Endodermal cell (in vitro differentiated cells): ENCODE results near the gene ZNF396. TPM values are rescaled to one million over a fixed set of nuclear protein-coding genes. Genes with fewer than 3 reads are reported as not detected.

ENCODE experiments used
- DNase-seq: peaks from one replicate; pipeline ENCODE4 v3.0.0-alpha.2; 2017
- H3K27ac ChIP-seq: 2 replicates; pipeline ENCODE4 v1.5.1; 2013; ENCODE audit warnings: mild to moderate bottlenecking, low read depth, low read length, moderate library complexity
- H3K27me3 ChIP-seq: 2 replicates; pipeline ENCODE4 v1.6.1; 2013; ENCODE audit warnings: mild to moderate bottlenecking, low read length, moderate library complexity; ENCODE audit not compliant: insufficient read depth, control insufficient read depth, poor library complexity, severe bottlenecking
- H3K36me3 ChIP-seq: 2 replicates; pipeline ENCODE4 v1.7.0; 2013; ENCODE audit warnings: mild to moderate bottlenecking, low read length, moderate library complexity; ENCODE audit not compliant: control insufficient read depth, insufficient read depth
- H3K4me1 ChIP-seq: one replicate; pipeline ENCODE4 v1.7.0; 2013; ENCODE audit warnings: low read length; ENCODE audit not compliant: control insufficient read depth, insufficient read depth
- H3K4me3 ChIP-seq: 2 replicates; pipeline ENCODE4 v1.5.1; 2013; ENCODE audit warnings: mild to moderate bottlenecking, low read length, moderate library complexity
- H3K9ac ChIP-seq: 2 replicates; pipeline ENCODE4 v1.6.1; 2013; ENCODE audit warnings: mild to moderate bottlenecking, low read length, moderate library complexity; ENCODE audit not compliant: poor library complexity, severe bottlenecking; ENCODE audit errors: extremely low read depth
- H3K9me3 ChIP-seq: 2 replicates; pipeline ENCODE4 v1.6.1; 2013; ENCODE audit warnings: mild to moderate bottlenecking, low read length, moderate library complexity; ENCODE audit not compliant: control insufficient read depth
- H3K27ac Mint-ChIP-seq: 2 replicates; pipeline ENCODE4 v1.8.0; 2020; ENCODE audit warnings: mixed read lengths
- H3K27me3 Mint-ChIP-seq: 2 replicates; pipeline ENCODE4 v1.8.0; 2021; ENCODE audit warnings: mild to moderate bottlenecking, mixed read lengths; ENCODE audit not compliant: insufficient read depth
- H3K36me3 Mint-ChIP-seq: 2 replicates; pipeline ENCODE4 v1.8.0; 2020; ENCODE audit warnings: low read depth, mixed read lengths
- H3K4me1 Mint-ChIP-seq: 2 replicates; pipeline ENCODE4 v1.8.0; 2020; ENCODE audit warnings: mixed read lengths
- H3K4me3 Mint-ChIP-seq: 2 replicates; pipeline ENCODE4 v1.8.0; 2020; ENCODE audit warnings: mild to moderate bottlenecking, moderate library complexity, mixed read lengths
- H3K9me3 Mint-ChIP-seq: 2 replicates; pipeline ENCODE4 v1.8.0; 2020; ENCODE audit warnings: mild to moderate bottlenecking, mixed read lengths
- CTCF ChIP-seq: fragments of 200-600 bp; sonication (generic); conservative IDR thresholded peaks from 2 replicates; pipeline ENCODE4 v1.5.0; 2021; ENCODE audit warnings: antibody characterized with exemption, mild to moderate bottlenecking
- WGBS, 2 experiments: methylation state at CpG; one replicate each; pipeline versions ENCODE4 v1.1.5 to v1.1.7; 2013; ENCODE audit warnings: missing lambda C conversion rate in 2 of 2, mixed read lengths in 1 of 2; ENCODE audit not compliant: insufficient coverage in 1 of 2, insufficient read length in 1 of 2; 5-methylcytosine and 5-hydroxymethylcytosine counted together
- total RNA-seq, 2 donors: library from RNA; stranded (reverse); fragmentation: NEBNext Ultra II Directional in 1 of 2; extraction: Animal tissue kit (Norgen Biotek cat#: 25700) in 1 of 2; gene quantifications; 2 replicates in 1 of 2; 3 replicates in 1 of 2; pipeline ENCODE4 v1.2.1, GENCODE V29; 2021

Gene ZNF396
- total RNA-seq, 2 donors from 2014 or later, result 5.4 to 8.5 TPM

- Histone ChIP-seq H3K4me3 (peak overlapping the region; percentile 87), H3K4me1 (peaks cover 3% of the 10 kb centered on the region), H3K9me3 (peaks cover 10% of the 10 kb centered on the region), H3K36me3 (no peaks in the 10 kb centered on the region), H3K27me3 (no peaks in the 10 kb centered on the region), H3K9ac (no peak overlapping the region), H3K27ac (no peak overlapping the region)
- Mint-ChIP-seq H3K36me3 (peaks cover 4% of the 10 kb centered on the region), H3K9me3 (peaks cover 14% of the 10 kb centered on the region), H3K4me1 (peaks cover 11% of the 10 kb centered on the region), H3K27ac (peak overlapping the region; percentile 50), H3K4me3 (peak overlapping the region; percentile 73), H3K27me3 (peaks cover 3% of the 10 kb centered on the region)
- DNase-seq, result no peak
- WGBS, 2 experiments, result 87 to 89% methylated on average over 7 to 12 of the region's 14 CpGs
- no peak for TF ChIP-seq CTCF
Measured at GRCh38 chr18:35377875-35378573, 887 bp upstream of the ZNF396 start.

- H3K4me3 Mint-ChIP-seq, result peak overlapping the region; percentile 73
- 13 to 27% methylated on average over 10 to 13 of the region's 13 CpGs for WGBS, 2 experiments
- H3K27ac ChIP-seq, result no peak overlapping the region
- peak; percentile 81 for DNase-seq
- peak; percentile 26 for TF ChIP-seq CTCF
- H3K9me3 Mint-ChIP-seq, result peaks cover 2% of the 10 kb centered on the region
- peaks cover 17% of the 10 kb centered on the region for H3K4me1 Mint-ChIP-seq
- H3K27me3 Mint-ChIP-seq, result peaks cover 3% of the 10 kb centered on the region
- peak overlapping the region; percentile 59 for H3K9ac ChIP-seq
- peaks cover 6% of the 10 kb centered on the region for H3K4me1 ChIP-seq
- peaks cover 5% of the 10 kb centered on the region for H3K36me3 Mint-ChIP-seq
- peak overlapping the region; percentile 87 for H3K4me3 ChIP-seq
- peak overlapping the region; percentile 79 for H3K27ac Mint-ChIP-seq
- no peaks in the 10 kb centered on the region for H3K9me3 ChIP-seq
- no peaks in the 10 kb centered on the region for H3K27me3 ChIP-seq
- no peaks in the 10 kb centered on the region for H3K36me3 ChIP-seq
Measured at GRCh38 chr18:35376393-35376741, 770 bp downstream of the ZNF396 start.

GRCh38 chr18:35374708-35375107, 2.4 kb downstream of the ZNF396 start:
- H3K4me3 Mint-ChIP-seq, result no peak overlapping the region
- no peaks in the 10 kb centered on the region for H3K9me3 Mint-ChIP-seq
- H3K4me1 Mint-ChIP-seq, result peaks cover 17% of the 10 kb centered on the region
- H3K27me3 Mint-ChIP-seq, result peaks cover 3% of the 10 kb centered on the region
- H3K36me3 ChIP-seq, result peaks cover 3% of the 10 kb centered on the region
- no peak for DNase-seq
- peaks cover 5% of the 10 kb centered on the region for H3K9me3 ChIP-seq
- no peak overlapping the region for H3K27ac Mint-ChIP-seq
- 96 to 100% methylated on average over 4 of the region's 4 CpGs for WGBS, 2 experiments
- H3K27ac ChIP-seq, result no peak overlapping the region
- H3K4me1 ChIP-seq, result peaks cover 6% of the 10 kb centered on the region
- H3K4me3 ChIP-seq, result no peak overlapping the region
- H3K27me3 ChIP-seq, result no peaks in the 10 kb centered on the region
- H3K36me3 Mint-ChIP-seq, result peaks cover 14% of the 10 kb centered on the region
- H3K9ac ChIP-seq, result no peak overlapping the region
- TF ChIP-seq CTCF, result no peak
